Common myeloid progenitor, CD34-positive (primary cell): ENCODE data around the gene TSGA10.

ENCODE experiments used
- CTCF ChIA-PET: fragments of 350-600 bp; sonication (Branson Sonifier 250); formaldehyde crosslinking; loops from one replicate; lab custom pipeline; 2021; ENCODE audit warnings: antibody characterized with exemption; lab: Charles Lee
- POLR2A ChIA-PET: fragments of 350-600 bp; sonication (Branson Sonifier 250); formaldehyde crosslinking; loops from one replicate; lab custom pipeline; 2021; ENCODE audit warnings: antibody characterized with exemption; lab: Charles Lee
- DNase-seq, 3 donors: peaks; one replicate each; pipeline versions ENCODE4 v3.0.0 to v3.0.0-alpha.2; 2013
- H3K27ac ChIP-seq, 2 experiments: 1 replicate in 1 of 2; 2 replicates in 1 of 2; pipeline ENCODE4 v1.7.0; 2013; ENCODE audit warnings: inconsistent platforms in 2 of 2, low read length in 2 of 2, mild to moderate bottlenecking in 2 of 2, low read depth in 1 of 2, moderate library complexity in 1 of 2; ENCODE audit not compliant: severe bottlenecking in 2 of 2, insufficient read depth in 1 of 2, poor library complexity in 1 of 2
- H3K27me3 ChIP-seq, 5 experiments: replicated peaks in 2 of 5; 1 replicate in 3 of 5; 2 replicates in 2 of 5; pipeline versions ENCODE4 v1.6.1 to v1.7.0; 2013; ENCODE audit warnings: low read length in 4 of 5, mild to moderate bottlenecking in 2 of 5, moderate library complexity in 2 of 5, inconsistent platforms in 1 of 5; ENCODE audit not compliant: insufficient read depth in 5 of 5, control insufficient read depth in 4 of 5
- H3K36me3 ChIP-seq, 4 experiments: 1 replicate in 2 of 4; 2 replicates in 2 of 4; pipeline versions ENCODE4 v1.6.1 to v1.7.0; 2013; ENCODE audit warnings: low read length in 3 of 4, control low read depth in 1 of 4, mild to moderate bottlenecking in 1 of 4; ENCODE audit not compliant: control insufficient read depth in 4 of 4, insufficient read depth in 4 of 4
- H3K4me1 ChIP-seq, 4 experiments: 1 replicate in 3 of 4; 2 replicates in 1 of 4; pipeline versions ENCODE4 v1.6.1 to v1.7.1; 2013; ENCODE audit warnings: low read length in 3 of 4, mild to moderate bottlenecking in 3 of 4, control low read depth in 1 of 4, inconsistent platforms in 1 of 4, moderate library complexity in 1 of 4; ENCODE audit not compliant: control insufficient read depth in 4 of 4, insufficient read depth in 4 of 4; ENCODE audit errors: control extremely low read depth in 1 of 4
- H3K4me3 ChIP-seq, 7 experiments: 1 replicate in 4 of 7; 2 replicates in 3 of 7; pipeline versions ENCODE4 v1.5.1 to v1.7.0; 2013; ENCODE audit warnings: mild to moderate bottlenecking in 7 of 7, low read length in 6 of 7, moderate library complexity in 6 of 7, inconsistent platforms in 2 of 7, low read depth in 2 of 7, control low read depth in 1 of 7; ENCODE audit not compliant: insufficient read depth in 4 of 7, control insufficient read depth in 1 of 7; ENCODE audit errors: extremely low read depth in 1 of 7
- H3K9me3 ChIP-seq, 5 experiments: 1 replicate in 4 of 5; 2 replicates in 1 of 5; pipeline versions ENCODE4 v1.6.1 to v1.7.1; 2013; ENCODE audit warnings: low read length in 4 of 5, mild to moderate bottlenecking in 2 of 5, inconsistent platforms in 1 of 5, low read depth in 1 of 5, moderate library complexity in 1 of 5; ENCODE audit not compliant: control insufficient read depth in 4 of 5, insufficient read depth in 2 of 5; ENCODE audit errors: control extremely low read depth in 1 of 5
- WGBS: methylation state at CpG from one replicate; pipeline ENCODE4 v1.1.5; 2013; ENCODE audit not compliant: insufficient coverage; 5-methylcytosine and 5-hydroxymethylcytosine counted together

Gene TSGA10

DNA sequence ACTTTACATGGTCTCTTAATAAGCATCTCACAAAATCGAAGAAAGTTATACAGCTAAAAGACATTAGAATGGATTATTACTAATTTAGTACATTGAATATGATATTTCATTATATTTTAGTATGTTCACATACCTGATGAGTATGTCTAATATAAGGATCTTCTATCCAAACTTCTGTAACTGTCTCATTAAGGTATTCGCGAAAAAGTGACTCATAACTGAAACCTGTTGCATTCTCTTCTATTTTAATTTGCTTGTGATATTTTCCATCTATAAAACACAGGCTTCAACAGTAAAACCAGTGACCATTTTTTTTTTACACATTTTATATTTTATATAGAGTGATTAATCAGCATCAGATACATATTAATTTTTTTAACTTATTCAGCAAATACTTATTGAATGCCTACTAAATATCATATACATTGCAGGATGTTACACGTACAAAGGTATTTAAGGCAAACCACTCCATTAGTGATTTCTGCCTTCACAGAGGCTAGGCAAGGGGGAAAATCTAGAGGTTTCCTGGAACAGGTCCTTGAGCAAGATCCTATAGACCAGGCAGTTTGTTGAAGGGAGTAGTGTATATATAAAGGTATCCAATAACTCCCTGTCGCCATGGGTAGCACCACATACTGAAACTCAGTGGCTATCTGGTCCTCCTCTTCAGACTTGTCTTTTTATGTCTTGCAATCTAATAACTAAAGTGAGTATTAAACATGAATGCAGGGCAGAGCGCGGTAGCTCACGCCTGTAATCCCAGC is 16.8 kb upstream of the TSGA10 start:
- peaks cover 13 to 47% (median 32%) of the 10 kb centered on the region in 4 experiments for H3K36me3 ChIP-seq
- DNase-seq = no peak
- peaks cover 0 to 4% (median 0%) of the 10 kb centered on the region in 4 experiments for H3K4me1 ChIP-seq
- H3K27ac ChIP-seq = no peak overlapping the region
- no peak overlapping the region for H3K4me3 ChIP-seq
- no peaks in the 10 kb centered on the region for H3K27me3 ChIP-seq
- H3K9me3 ChIP-seq = no peaks in the 10 kb centered on the region
- ChIA-PET POLR2A (no interaction called here), CTCF (interaction anchor here (0.9 to 2.2 kb wide), 3 partner anchors 9 to 16 kb away, joined by 3 to 6 read pairs (median 5); no protein-coding TSS in a partner anchor)
- no CpG with 5 or more reads among the region's 8 CpGs for WGBS

DNA sequence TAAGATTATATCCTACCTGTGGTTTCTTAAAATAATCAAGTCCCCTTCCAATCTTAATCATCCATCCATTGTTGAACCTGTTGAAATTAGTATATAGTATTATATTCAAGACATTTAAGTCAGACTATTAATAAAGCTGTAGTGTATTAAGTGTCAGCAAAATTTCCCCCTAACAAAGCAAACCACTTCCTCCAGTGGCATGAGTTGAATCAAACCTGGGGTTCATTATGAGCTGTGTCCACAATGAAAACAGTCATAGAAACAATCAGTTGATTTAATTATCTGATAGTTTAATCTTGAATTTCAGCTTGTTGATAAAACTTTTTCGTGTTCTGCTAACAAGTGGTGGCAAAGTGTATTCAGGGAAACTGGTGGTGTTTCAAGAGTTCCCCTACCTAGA is 14.8 kb upstream of the TSGA10 start:
- Histone ChIP-seq H3K36me3 (peaks cover 22 to 56% (median 42%) of the 10 kb centered on the region in 4 experiments), H3K4me1 (peaks cover 0 to 4% (median 0%) of the 10 kb centered on the region in 4 experiments), H3K27ac (no peak overlapping the region), H3K9me3 (no peaks in the 10 kb centered on the region), H3K27me3 (no peaks in the 10 kb centered on the region), H3K4me3 (no peak overlapping the region)
- ChIA-PET CTCF (interaction anchor here (0.8 to 2.0 kb wide), 2 partner anchors 11 kb away, joined by 3 to 6 read pairs; no protein-coding TSS in a partner anchor), POLR2A (no interaction called here)
- DNase-seq = peak in 2 of 3 donors; percentile 6 to 15
- WGBS = 33% methylated on average over 1 of the region's 1 CpG

DNA sequence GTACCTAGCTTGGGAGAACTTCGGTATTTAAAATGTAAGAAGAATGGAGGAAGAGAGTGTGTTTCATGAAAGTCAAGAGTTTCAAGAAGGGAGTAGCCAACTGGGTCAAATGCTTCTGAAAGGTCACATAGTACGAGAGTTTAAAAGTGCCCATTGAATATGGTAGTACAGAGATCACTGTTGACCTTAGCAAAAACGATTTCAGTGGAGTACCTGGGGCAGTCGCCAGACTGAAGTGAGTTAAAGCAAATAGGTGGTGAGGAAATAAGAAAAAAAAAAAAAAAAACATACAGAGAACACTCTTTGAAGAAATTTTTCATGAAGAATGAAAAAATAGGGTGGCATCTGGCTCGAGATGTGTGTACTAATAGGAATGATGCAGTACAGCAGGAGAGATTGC is 11.5 kb upstream of the TSGA10 start:
- ChIA-PET CTCF (interaction anchor here (2.1 to 2.7 kb wide), 3 partner anchors 8 to 14 kb away, joined by 7 to 15 read pairs (median 11); no protein-coding TSS in a partner anchor), POLR2A (interaction anchor here (0.6 kb wide), 1 partner anchor 521 kb away, joined by 3 read pairs; no protein-coding TSS in a partner anchor)
- H3K36me3 ChIP-seq = peaks cover 19 to 54% (median 38%) of the 10 kb centered on the region in 4 experiments
- 100% methylated on average over 2 of the region's 5 CpGs for WGBS
- H3K4me3 ChIP-seq = no peak overlapping the region
- no peak for DNase-seq
- H3K9me3 ChIP-seq = no peaks in the 10 kb centered on the region
- H3K27ac ChIP-seq = no peak overlapping the region
- H3K4me1 ChIP-seq = peaks cover 0 to 4% (median 0%) of the 10 kb centered on the region in 4 experiments
- H3K27me3 ChIP-seq = no peaks in the 10 kb centered on the region

DNA sequence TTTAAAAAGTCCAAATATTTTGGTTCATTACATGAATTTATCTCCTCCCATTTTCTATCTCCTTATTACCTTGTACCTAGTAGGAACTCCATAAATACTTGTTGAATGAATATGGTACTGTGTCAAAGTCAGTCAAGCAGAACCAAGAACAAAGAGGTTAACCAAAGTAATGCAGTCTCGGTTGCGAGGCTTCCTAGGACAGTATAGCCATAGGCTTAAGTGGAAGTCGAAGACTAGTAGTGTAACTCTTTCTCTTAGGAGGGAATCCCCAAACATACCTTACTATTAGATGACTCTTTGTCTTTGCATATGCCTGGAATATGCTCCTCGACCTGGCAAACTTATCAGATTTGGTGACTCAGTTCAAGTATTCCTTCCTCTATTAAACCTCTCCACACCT is 4.9 kb upstream of the TSGA10 start:
- Histone ChIP-seq H3K27ac (no peak overlapping the region), H3K4me1 (peaks cover 1 to 19% (median 13%) of the 10 kb centered on the region in 4 experiments), H3K36me3 (peaks cover 3 to 22% (median 12%) of the 10 kb centered on the region in 4 experiments), H3K4me3 (no peak overlapping the region), H3K9me3 (no peaks in the 10 kb centered on the region), H3K27me3 (no peaks in the 10 kb centered on the region)
- POLR2A ChIA-PET = no interaction called here
- DNase-seq = no peak
- 98% methylated on average over 4 of the region's 4 CpGs for WGBS
- CTCF ChIA-PET = interaction anchor here (2.8 kb wide), 1 partner anchor 8 kb away, joined by 11 read pairs; no protein-coding TSS in a partner anchor

DNA sequence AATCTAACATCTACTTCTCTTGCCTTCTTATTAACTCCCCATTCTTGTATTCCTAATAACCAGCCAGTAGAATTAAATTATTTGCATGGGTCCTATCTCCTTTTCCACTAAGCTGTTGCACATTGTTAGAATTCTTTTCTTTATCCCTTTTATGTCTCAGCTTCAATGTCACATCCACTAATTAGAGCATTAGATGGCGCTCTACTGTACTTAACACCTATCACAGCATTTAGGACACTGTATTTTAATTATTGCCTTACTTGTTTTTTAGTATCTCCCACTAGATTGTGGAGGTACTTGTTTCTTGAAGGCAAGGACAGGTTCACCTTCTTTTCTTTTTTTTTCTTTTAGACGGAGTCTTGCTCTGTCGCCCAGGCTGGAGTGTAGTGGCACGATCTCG is 3.9 kb upstream of the TSGA10 start:
- POLR2A ChIA-PET = no interaction called here
- no peaks in the 10 kb centered on the region for H3K27me3 ChIP-seq
- no peaks in the 10 kb centered on the region for H3K9me3 ChIP-seq
- WGBS = 95% methylated on average over 4 of the region's 5 CpGs
- H3K36me3 ChIP-seq = peaks cover 3 to 22% (median 12%) of the 10 kb centered on the region in 4 experiments
- DNase-seq = peak in 1 of 3 donors; percentile 10
- no peak overlapping the region for H3K27ac ChIP-seq
- no peak overlapping the region for H3K4me3 ChIP-seq
- CTCF ChIA-PET = interaction anchor here (0.6 to 2.8 kb wide), 7 partner anchors 9 to 107 kb away, joined by 4 to 11 read pairs (median 6); partner anchors contain the start of gene C2orf15
- H3K4me1 ChIP-seq = peaks cover 10 to 28% (median 19%) of the 10 kb centered on the region in 4 experiments

DNA sequence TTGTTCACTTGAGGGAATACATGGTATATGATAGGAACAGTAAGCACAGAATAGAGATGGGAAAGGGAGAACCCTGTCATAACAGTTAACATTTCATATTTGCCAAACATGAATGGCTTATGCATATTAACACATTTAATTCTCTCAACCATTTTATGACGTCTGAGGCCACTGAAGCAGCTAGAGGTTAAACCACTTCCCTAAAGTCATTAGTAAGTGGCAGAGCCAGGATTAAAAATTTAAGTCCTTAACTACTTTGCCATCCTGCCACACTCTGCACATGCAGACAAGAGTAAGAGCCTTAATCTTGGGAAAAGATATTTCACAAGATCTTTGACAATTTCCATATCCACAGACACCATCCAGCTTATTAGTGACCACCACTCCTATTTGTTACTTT is 2.1 kb upstream of the TSGA10 start:
- ChIA-PET POLR2A (no interaction called here), CTCF (interaction anchor here (1.7 to 2.8 kb wide), 5 partner anchors 11 to 69 kb away, joined by 4 to 11 read pairs (median 6); partner anchors contain the start of gene C2orf15)
- Histone ChIP-seq H3K27me3 (no peaks in the 10 kb centered on the region), H3K9me3 (no peaks in the 10 kb centered on the region), H3K4me3 (no peak overlapping the region), H3K27ac (no peak overlapping the region), H3K4me1 (peaks cover 10 to 28% (median 19%) of the 10 kb centered on the region in 4 experiments), H3K36me3 (peaks cover 3 to 14% (median 6%) of the 10 kb centered on the region in 4 experiments)
- peak in 2 of 3 donors; percentile 40 to 56 for DNase-seq
- WGBS = 17% methylated on average over 1 of the region's 1 CpG
